GM18858 (cell line): Measurements from ENCODE around the gene CYP2F1.
"Not testable (repeated sequence)": the region's sequence is repeated elsewhere in the genome, so short reads cannot be mapped to it uniquely, and the experiment has no call there.

Experiments
- ATAC-seq: cut with Tn5 transposase; IDR thresholded peaks from one replicate; pipeline ENCODE4 v1.9.1; 2021; ENCODE audit not compliant: unreplicated experiment

Gene CYP2F1

GRCh38 chr19:41126765-41127203 is 12.6 kb downstream of the CYP2F1 start:
- ATAC-seq, result not testable (repeated sequence)

GRCh38 chr19:41127362-41127761 is 13.1 kb downstream of the CYP2F1 start:
- ATAC-seq, result not testable (repeated sequence)

- not testable (repeated sequence) for ATAC-seq
These were observed 13.6 kb downstream of the CYP2F1 start for GRCh38 chr19:41127801-41128300.

GRCh38 chr19:41128692-41129091 is 14.5 kb downstream of the CYP2F1 start:
- ATAC-seq, result no peak

- ATAC-seq, result no peak
These were observed 17.0 kb downstream of the CYP2F1 start for GRCh38 chr19:41131186-41131585.

GRCh38 chr19:41133260-41133659 is 19.0 kb downstream of the CYP2F1 start:
- ATAC-seq, result no peak

GRCh38 chr19:41134616-41135015 is 20.4 kb downstream of the CYP2F1 start:
- ATAC-seq, result no peak

- not testable (repeated sequence) for ATAC-seq
These were observed 21.5 kb downstream of the CYP2F1 start for GRCh38 chr19:41135390-41136384.

GRCh38 chr19:41136636-41137455 is 22.6 kb downstream of the CYP2F1 start:
- no peak for ATAC-seq

GRCh38 chr19:41144403-41144802 is 30.2 kb downstream of the CYP2F1 start:
- ATAC-seq, result no peak

GRCh38 chr19:41149831-41150230 is 35.6 kb downstream of the CYP2F1 start:
- ATAC-seq, result no peak

- ATAC-seq, result not testable (repeated sequence)
These were observed 36.8 kb downstream of the CYP2F1 start for GRCh38 chr19:41150986-41151385.

- no peak for ATAC-seq
These were observed 39.8 kb downstream of the CYP2F1 start for GRCh38 chr19:41154060-41154459.

- ATAC-seq, result no peak
These were observed 42.0 kb downstream of the CYP2F1 start for GRCh38 chr19:41156207-41156606.

- ATAC-seq, result no peak
These were observed 45.6 kb downstream of the CYP2F1 start for GRCh38 chr19:41159881-41160280.

- no peak for ATAC-seq
These were observed 47.7 kb downstream of the CYP2F1 start for GRCh38 chr19:41161903-41162302.

GRCh38 chr19:41166944-41167804 is 52.9 kb downstream of the CYP2F1 start:
- no peak for ATAC-seq

GRCh38 chr19:41172297-41173164 is 58.3 kb downstream of the CYP2F1 start:
- no peak for ATAC-seq

- no peak for ATAC-seq
These were observed 60.2 kb downstream of the CYP2F1 start for GRCh38 chr19:41174297-41174928.
